ENCODE measurements around the gene HPN.
A peak's percentile ranks its signal among the peaks of the same experiment; 100 is the strongest.
"Not testable (repeated sequence)": the region's sequence is repeated elsewhere in the genome, so short reads cannot be mapped to it uniquely, and the experiment has no call there.

HPN gene

GRCh38 chr19:35042056-35042730 lies 672 bp downstream of the HPN start:
- DNase-seq (ENCODE audit: low read depth in 2 of 3, low spot score in 1 of 3): no peak

- DNase-seq (ENCODE audit: low read depth in 2 of 3, low spot score in 1 of 3): no peak
Measured at GRCh38 chr19:35042954-35043604, 1.6 kb downstream of the HPN start.

GRCh38 chr19:35043906-35044305 lies 2.4 kb downstream of the HPN start:
- DNase-seq (ENCODE audit: low read depth in 2 of 3, low spot score in 1 of 3): no peak

GRCh38 chr19:35044317-35045117 lies 3.0 kb downstream of the HPN start:
- DNase-seq (ENCODE audit: low read depth in 2 of 3, low spot score in 1 of 3): peak; percentile 39 to 77 (median 49)

- peak in 2 of 3 donors; percentile 27 to 32 for DNase-seq (ENCODE audit: low read depth in 2 of 3, low spot score in 1 of 3)
Measured at GRCh38 chr19:35045667-35046300, 4.3 kb downstream of the HPN start.

GRCh38 chr19:35046461-35046860 lies 4.9 kb downstream of the HPN start:
- DNase-seq (ENCODE audit: low read depth in 2 of 3, low spot score in 1 of 3): no peak

GRCh38 chr19:35048911-35049411 lies 7.4 kb downstream of the HPN start:
- DNase-seq (ENCODE audit: low read depth in 2 of 3, low spot score in 1 of 3): no peak

- no peak for DNase-seq (ENCODE audit: low read depth in 2 of 3, low spot score in 1 of 3)
Measured at GRCh38 chr19:35049456-35049855, 7.9 kb downstream of the HPN start.

GRCh38 chr19:35050662-35051061 lies 9.1 kb downstream of the HPN start:
- not testable (repeated sequence) for DNase-seq (ENCODE audit: low read depth in 2 of 3, low spot score in 1 of 3)

- not testable (repeated sequence) for DNase-seq (ENCODE audit: low read depth in 2 of 3, low spot score in 1 of 3)
Measured at GRCh38 chr19:35051268-35051667, 9.7 kb downstream of the HPN start.

- no peak for DNase-seq (ENCODE audit: low read depth in 2 of 3, low spot score in 1 of 3)
Measured at GRCh38 chr19:35051796-35052195, 10.3 kb downstream of the HPN start.

- DNase-seq (ENCODE audit: low read depth in 2 of 3, low spot score in 1 of 3): no peak
Measured at GRCh38 chr19:35052599-35053190, 11.2 kb downstream of the HPN start.

GRCh38 chr19:35053667-35054293 lies 12.3 kb downstream of the HPN start:
- DNase-seq (ENCODE audit: low read depth in 2 of 3, low spot score in 1 of 3): no peak

GRCh38 chr19:35054626-35055025 lies 13.1 kb downstream of the HPN start:
- DNase-seq (ENCODE audit: low read depth in 2 of 3, low spot score in 1 of 3): no peak

GRCh38 chr19:35055715-35056179 lies 14.2 kb downstream of the HPN start:
- no peak for DNase-seq (ENCODE audit: low read depth in 2 of 3, low spot score in 1 of 3)

GRCh38 chr19:35056513-35057063 lies 15.1 kb downstream of the HPN start:
- no peak for DNase-seq (ENCODE audit: low read depth in 2 of 3, low spot score in 1 of 3)

- DNase-seq (ENCODE audit: low read depth in 2 of 3, low spot score in 1 of 3): no peak
Measured at GRCh38 chr19:35058370-35058769, 16.8 kb downstream of the HPN start.

- DNase-seq (ENCODE audit: low read depth in 2 of 3, low spot score in 1 of 3): no peak
Measured at GRCh38 chr19:35059006-35059798, 17.7 kb downstream of the HPN start.

GRCh38 chr19:35059799-35060091 lies 18.2 kb downstream of the HPN start:
- no peak for DNase-seq (ENCODE audit: low read depth in 2 of 3, low spot score in 1 of 3)

Measured in stimulated activated CD4-positive, alpha-beta T cell treated with anti-CD3 and anti-CD28 coated beads, Interleukin-12 subunit alpha, Interleukin-12 subunit beta, amount 100 ng/mL, for 48 hours (primary cell).